K562 (cell line): ENCODE data around the gene SLAMF7.

Experiments used
- EP300 ChIP-seq: IDR thresholded peaks from 2 replicates; pipeline ENCODE4 v1.6.1; 2012; ENCODE audit warnings: low read length, improper control_type of control experiment
- GTF2E2 ChIP-seq: fragments of 200-800 bp; sonication (Bioruptor generic); IDR thresholded peaks from 2 replicates; pipeline ENCODE4 v1.6.1; 2016; ENCODE audit warnings: missing genetic modification characterization, missing compliant biosample characterization
- JUNB ChIP-seq: fragments of 450-650 bp; formaldehyde crosslinking; conservative IDR thresholded peaks from 2 replicates; pipeline ENCODE4 v1.4.0; 2020; ENCODE audit warnings: mild to moderate bottlenecking
- POLR2AphosphoS5 ChIP-seq: IDR thresholded peaks from 2 replicates; pipeline ENCODE4 v1.6.1; 2011; ENCODE audit warnings: mild to moderate bottlenecking, low read depth, low read length, moderate library complexity; ENCODE audit not compliant: control insufficient read depth, insufficient read depth
- RCOR1 ChIP-seq, 2 experiments: IDR thresholded peaks; 2 replicates each; pipeline ENCODE4 v1.6.1; 2012; ENCODE audit warnings: low read depth in 2 of 2, low read length in 2 of 2, borderline replicate concordance in 1 of 2, improper control_type of control experiment in 1 of 2
- SETDB1 ChIP-seq: IDR thresholded peaks from one replicate; pipeline ENCODE4 v1.6.1; 2012; ENCODE audit warnings: low read length, control low read depth, inconsistent platforms
- SRF ChIP-seq, 2 experiments: fragments of 250-450, 450-650 bp in 1 of 2; sonication (Bioruptor Pico) in 1 of 2; sonication (generic) in 1 of 2; formaldehyde crosslinking; IDR thresholded peaks; 2 replicates each; pipeline versions ENCODE4 v1.5.0 to v1.5.1; 2020 to 2022; ENCODE audit warnings: mild to moderate bottlenecking in 1 of 2, missing genetic modification reagents in 1 of 2
- TF ChIP-seq, protein P1 (sequence below): fragments of 250-450 bp; sonication (Bioruptor Pico); IDR thresholded peaks from 2 replicates; pipeline ENCODE4 v1.8.0; 2022; ENCODE audit warnings: inconsistent platforms

DNA sequence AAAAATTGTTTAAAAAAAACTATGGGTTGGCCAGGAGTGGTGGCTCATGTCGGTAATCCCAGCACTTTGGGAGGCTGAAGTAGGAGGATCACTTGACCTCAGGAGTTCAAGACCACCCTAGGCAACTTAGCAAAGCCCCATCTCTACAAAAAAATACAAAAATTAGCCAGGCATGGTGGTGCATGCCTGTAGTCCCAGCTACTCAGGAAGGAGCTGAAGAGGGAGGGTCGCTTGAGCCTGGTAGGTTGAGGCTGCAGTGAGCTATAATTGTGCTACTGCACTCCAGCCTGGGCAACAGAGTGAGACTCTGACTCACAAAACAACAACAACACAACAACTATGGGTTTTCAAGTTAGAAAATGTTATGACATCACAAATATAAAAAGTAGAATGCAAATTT is 16.4 kb downstream of the SLAMF7 start:
- TF ChIP-seq JUNB (CRISPR knock-in tag) (no peak), POLR2AphosphoS5 (no peak), SRF (CRISPR knock-in tag; IDR thresholded peaks at IDR 0.05) (no peak), EP300 (no peak), SETDB1 (no peak), RCOR1 (IDR thresholded peaks at IDR 0.05; ENCODE audit: borderline replicate concordance in 1 of 2, low read depth in 2 of 2, low read length in 2 of 2) (no peak), GTF2E2 (tag) (no peak)
- TF ChIP-seq, protein P1, sequence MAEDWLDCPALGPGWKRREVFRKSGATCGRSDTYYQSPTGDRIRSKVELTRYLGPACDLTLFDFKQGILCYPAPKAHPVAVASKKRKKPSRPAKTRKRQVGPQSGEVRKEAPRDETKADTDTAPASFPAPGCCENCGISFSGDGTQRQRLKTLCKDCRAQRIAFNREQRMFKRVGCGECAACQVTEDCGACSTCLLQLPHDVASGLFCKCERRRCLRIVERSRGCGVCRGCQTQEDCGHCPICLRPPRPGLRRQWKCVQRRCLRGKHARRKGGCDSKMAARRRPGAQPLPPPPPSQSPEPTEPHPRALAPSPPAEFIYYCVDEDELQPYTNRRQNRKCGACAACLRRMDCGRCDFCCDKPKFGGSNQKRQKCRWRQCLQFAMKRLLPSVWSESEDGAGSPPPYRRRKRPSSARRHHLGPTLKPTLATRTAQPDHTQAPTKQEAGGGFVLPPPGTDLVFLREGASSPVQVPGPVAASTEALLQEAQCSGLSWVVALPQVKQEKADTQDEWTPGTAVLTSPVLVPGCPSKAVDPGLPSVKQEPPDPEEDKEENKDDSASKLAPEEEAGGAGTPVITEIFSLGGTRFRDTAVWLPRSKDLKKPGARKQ (CRISPR knock-in tag) = no peak
